Right cardiac atrium (tissue), 5 donors: ENCODE measurements around the gene TEPSIN. TPM values are rescaled to one million over a fixed set of nuclear protein-coding genes. Genes with fewer than 3 reads are reported as not detected.
A peak's percentile ranks its signal among the peaks of the same experiment; 100 is the strongest.

Experiments
- ATAC-seq, 2 donors: fragments of 200-7000 bp; cut with Tn5 transposase; one replicate each; pipeline versions ENCODE4 v1.8.0 to v1.9.1; 2020; ENCODE audit warnings: moderate library complexity in 2 of 2, mild to moderate bottlenecking in 1 of 2
- DNase-seq, 3 donors: peaks; one replicate each; pipeline ENCODE4 v3.0.0-alpha.2; 2020
- H3K27ac ChIP-seq: one replicate; pipeline ENCODE4 v1.5.1; 2013; ENCODE audit warnings: mild to moderate bottlenecking, low read length, control low read depth, moderate library complexity
- H3K27me3 ChIP-seq: one replicate; pipeline ENCODE4 v1.6.1; 2013; ENCODE audit not compliant: control insufficient read depth, insufficient read depth
- H3K4me1 ChIP-seq: one replicate; pipeline ENCODE4 v1.6.1; 2013; ENCODE audit warnings: low read length; ENCODE audit not compliant: control insufficient read depth, insufficient read depth
- H3K4me3 ChIP-seq: one replicate; pipeline ENCODE4 v1.5.1; 2013; ENCODE audit warnings: low read length, control low read depth
- H3K9me3 ChIP-seq: one replicate; pipeline ENCODE4 v1.6.1; 2013; ENCODE audit warnings: low read length; ENCODE audit not compliant: control insufficient read depth
- WGBS: extraction: QIAGEN DNeasy Blood & Tissue Kit; methylation state at CpG from one replicate; pipeline ENCODE4 v1.1.7; 2013; 5-methylcytosine and 5-hydroxymethylcytosine counted together
- intact Hi-C, 4 donors: fragments of 100-400 bp; cut with DNase I; formaldehyde crosslinking; loops; one replicate each; pipeline versions ENCODE4 v1.11.0 to v1.14.0; 2022 to 2023
- polyA plus RNA-seq: library from polyadenylated mRNA; stranded (reverse); fragments of 200-250 nt; gene quantifications from one replicate; pipeline ENCODE4 v1.2.3, GENCODE V29; 2013
- total RNA-seq, 4 donors: library from RNA; stranded (reverse); fragmentation: NEBNext Ultra II Directional; extraction: Animal tissue kit (Norgen Biotek cat#: 25700); gene quantifications; one replicate each; pipeline ENCODE4 v1.2.1, GENCODE V29; 2021
- donor health status: healthy with polysubstance abuse.
- donor health status: DM: no; HTN: yes; CAD: no.
- donor health status: DM: no; HTN: no; CAD: no.
- donor health status: DM: no; HTN: yes; CAD: no; lungs with severe emphysema.
- donor health status: DM: yes; HTN: yes; CAD: no.

Gene TEPSIN
- total and polyA plus RNA-seq, 5 donors: 12.5 to 17.7 (median 13.2) TPM

DNA sequence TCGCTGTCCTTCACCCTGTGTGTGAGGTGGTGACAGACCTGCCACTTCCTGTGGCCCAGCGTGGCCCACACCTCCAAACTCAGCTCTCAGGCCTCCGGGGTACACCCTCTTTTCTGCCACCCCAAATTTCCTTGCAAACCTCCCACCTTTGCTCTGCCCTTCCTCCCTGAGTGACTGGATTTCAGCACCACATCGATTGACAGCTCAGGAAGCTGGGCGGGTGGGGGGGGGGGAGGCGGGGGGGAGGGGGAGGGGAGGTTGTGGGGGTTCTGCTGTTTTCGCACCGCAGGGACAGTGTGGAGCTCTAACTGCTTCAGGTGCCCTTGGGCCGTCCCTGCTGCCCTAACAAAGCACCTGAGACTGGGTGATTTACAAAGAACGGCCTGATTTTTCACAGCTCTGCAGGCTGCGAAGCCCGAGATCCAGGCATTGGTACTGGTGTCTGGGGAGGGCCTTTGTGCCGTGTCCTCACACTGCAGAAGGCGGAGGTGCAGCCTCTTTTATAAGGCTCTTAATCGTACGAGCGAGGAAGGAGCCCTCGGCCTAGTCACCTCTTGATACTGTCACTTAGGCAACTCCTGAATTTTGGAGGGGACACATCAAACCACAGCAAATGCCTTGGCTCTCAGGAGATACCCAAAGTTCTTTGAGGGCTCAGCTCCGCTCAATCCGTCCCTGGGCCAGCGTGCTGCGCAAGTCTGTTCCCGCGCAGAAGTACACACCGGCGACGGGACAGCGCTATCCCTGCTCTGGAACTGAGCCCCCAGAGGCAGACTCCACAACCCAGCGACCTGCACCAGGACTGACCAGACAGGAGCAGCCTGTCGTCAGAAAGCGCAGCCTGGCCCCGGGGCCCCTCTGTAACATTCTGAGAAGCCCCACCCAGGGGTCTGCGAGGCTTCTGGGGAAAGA is 3.8 kb upstream of the TEPSIN start:
- Histone ChIP-seq H3K9me3 (no peaks in the 10 kb centered on the region), H3K4me1 (peaks cover 8% of the 10 kb centered on the region), H3K27me3 (no peaks in the 10 kb centered on the region), H3K4me3 (no peak overlapping the region), H3K27ac (no peak overlapping the region)
- WGBS: 72% methylated on average over 32 of the region's 33 CpGs
- intact Hi-C loops: loop anchor here (5.0 to 10.0 kb wide), 2 partner anchors 98 to 100 kb away; no protein-coding TSS in a partner anchor
- no peak for ATAC-seq
- peak in 2 of 3 donors; percentile 28 to 45 for DNase-seq

DNA sequence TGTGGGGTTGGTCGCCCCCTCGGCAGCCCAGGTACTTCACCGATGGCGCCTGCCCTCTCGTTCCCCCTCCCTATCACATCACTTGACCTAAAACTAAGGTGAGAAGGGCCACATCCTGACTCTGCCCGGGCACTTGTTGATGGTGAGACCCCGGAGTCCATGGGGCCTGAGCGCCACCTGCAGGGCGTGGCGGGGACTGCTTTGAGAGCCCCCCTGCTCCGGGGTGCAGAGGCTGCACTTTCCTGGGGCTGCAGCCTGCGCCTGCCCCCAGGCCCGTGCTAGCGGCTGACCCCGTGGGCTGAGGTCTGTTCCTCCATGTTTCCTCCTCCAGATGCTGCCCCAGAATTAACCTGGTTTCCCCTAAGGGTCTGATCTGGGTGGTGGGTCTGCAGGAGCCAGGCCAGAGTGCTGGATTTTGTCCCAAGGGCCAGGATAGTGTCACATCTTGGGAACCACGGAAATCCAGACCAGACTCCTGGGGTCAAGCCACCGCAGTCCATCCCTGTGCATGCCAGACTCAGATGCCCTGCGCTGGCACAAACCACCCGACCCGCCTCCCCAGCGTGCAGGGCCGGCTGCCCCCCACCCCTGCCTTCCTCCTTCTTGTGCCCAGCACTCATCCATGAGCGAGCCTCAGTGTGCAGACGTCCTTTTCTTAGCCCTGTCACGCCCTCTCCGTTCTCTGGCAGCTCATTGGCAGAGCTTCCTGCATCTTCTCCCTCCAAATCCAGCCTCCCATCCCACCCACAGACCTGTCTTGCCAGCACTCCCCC is 3.0 kb upstream of the TEPSIN start:
- DNase-seq (peak in 1 of 3 donors; percentile 74), ATAC-seq (no peak)
- no peaks in the 10 kb centered on the region for H3K27me3 ChIP-seq
- H3K27ac ChIP-seq: no peak overlapping the region
- H3K4me3 ChIP-seq: no peak overlapping the region
- WGBS: 40% methylated on average over 26 of the region's 26 CpGs
- H3K4me1 ChIP-seq: peaks cover 8% of the 10 kb centered on the region
- intact Hi-C loops: loop anchor here (5.0 to 10.0 kb wide), 2 partner anchors 97 to 100 kb away; no protein-coding TSS in a partner anchor
- H3K9me3 ChIP-seq: no peaks in the 10 kb centered on the region

DNA sequence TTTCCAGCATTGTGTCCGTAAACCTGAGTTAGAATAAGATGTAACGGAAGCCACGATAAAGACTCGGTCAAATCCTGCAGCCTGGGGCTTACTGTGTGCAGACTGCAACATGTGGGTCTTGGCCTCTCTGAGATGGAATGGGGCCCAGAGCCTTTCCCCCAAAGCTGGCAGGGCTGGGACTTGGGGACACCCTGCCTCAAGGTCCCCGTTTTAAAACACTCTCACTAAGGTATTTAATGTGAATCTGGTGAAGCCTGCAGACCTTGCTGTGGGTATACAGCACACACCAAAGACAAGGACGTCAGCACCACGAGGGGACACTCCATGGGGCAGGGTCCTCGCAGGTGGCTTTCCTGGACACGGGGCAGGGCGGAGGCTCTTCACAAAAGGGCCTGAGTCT is 2.3 kb upstream of the TEPSIN start:
- DNase-seq (no peak), ATAC-seq (no peak)
- WGBS: 87% methylated on average over 10 of the region's 10 CpGs
- Histone ChIP-seq H3K9me3 (no peaks in the 10 kb centered on the region), H3K4me1 (peaks cover 8% of the 10 kb centered on the region), H3K27me3 (no peaks in the 10 kb centered on the region), H3K27ac (no peak overlapping the region), H3K4me3 (no peak overlapping the region)
- intact Hi-C loops: loop anchor here (5.0 to 10.0 kb wide), 2 partner anchors 96 to 99 kb away; no protein-coding TSS in a partner anchor

DNA sequence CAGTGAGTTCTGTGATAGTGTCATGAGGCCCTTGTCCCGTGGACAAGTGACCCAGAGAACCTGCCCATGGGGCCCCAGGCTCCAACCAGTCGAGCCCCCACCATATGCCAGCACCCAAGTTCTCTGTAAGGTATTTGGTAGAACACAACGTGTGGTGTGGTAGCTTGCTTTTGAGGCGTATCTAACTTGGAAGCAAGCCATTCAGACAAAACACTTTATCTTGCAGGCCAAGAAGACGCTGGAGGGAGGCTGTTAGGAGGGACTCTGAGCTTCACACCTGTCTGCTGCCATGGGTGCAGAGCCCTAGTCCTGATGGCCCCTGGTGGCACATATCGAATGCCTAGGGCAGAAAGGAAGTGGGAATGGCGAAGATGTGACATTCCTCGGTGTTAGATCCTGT is 1.9 kb upstream of the TEPSIN start:
- no peaks in the 10 kb centered on the region for H3K27me3 ChIP-seq
- 71% methylated on average over 8 of the region's 8 CpGs for WGBS
- DNase-seq (no peak), ATAC-seq (no peak)
- H3K4me3 ChIP-seq: no peak overlapping the region
- intact Hi-C loops: loop anchor here (5.0 to 10.0 kb wide), 2 partner anchors 96 to 98 kb away; no protein-coding TSS in a partner anchor
- no peak overlapping the region for H3K27ac ChIP-seq
- peaks cover 8% of the 10 kb centered on the region for H3K4me1 ChIP-seq
- H3K9me3 ChIP-seq: no peaks in the 10 kb centered on the region

DNA sequence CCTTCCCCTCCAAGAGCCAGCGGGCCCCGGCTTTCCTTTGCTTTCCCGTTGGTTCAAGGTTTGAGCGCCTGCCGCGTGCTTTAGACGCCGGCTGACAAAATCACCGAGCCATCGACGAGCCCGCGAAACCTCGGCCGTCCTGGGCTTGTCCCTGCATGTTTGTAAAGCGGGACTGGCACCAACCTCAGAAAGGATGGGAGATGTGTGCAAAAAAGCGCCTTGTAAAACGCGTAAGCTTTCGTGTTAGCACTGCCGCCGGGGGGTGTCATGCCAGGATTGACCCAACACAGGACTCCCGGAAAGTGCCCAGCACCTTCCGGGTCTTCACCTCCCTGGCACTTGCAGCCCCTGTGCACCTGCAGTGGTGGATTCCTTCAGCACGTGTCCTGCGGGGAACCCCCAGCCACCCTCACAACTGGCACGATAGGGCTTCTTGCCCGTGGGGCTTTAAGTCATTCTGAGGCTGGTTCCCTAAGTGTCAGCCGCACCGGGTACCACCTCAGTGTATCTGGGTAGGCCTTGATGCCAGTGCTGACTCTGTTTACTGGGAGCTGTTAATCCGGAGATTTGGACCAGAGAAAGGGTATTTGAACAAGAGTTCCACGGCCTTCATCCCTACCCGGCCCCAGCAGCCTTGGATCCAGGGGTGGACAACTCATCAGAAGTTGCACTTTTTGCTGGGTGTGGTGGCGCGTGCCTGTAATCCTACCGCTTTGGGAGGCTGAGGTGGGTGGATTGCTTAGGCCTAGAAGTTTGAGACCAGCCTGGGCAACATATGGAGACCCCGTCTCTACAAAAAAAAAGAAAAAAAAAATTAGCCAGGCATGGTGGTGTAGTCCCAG is 1.1 kb upstream of the TEPSIN start:
- H3K27ac ChIP-seq: no peak overlapping the region
- WGBS: 19% methylated on average over 37 of the region's 37 CpGs
- peaks cover 8% of the 10 kb centered on the region for H3K4me1 ChIP-seq
- H3K27me3 ChIP-seq: no peaks in the 10 kb centered on the region
- no peak for ATAC-seq
- peak overlapping the region; percentile 60 for H3K4me3 ChIP-seq
- intact Hi-C loops: loop anchor here (5.0 to 10.0 kb wide), 2 partner anchors 95 to 98 kb away; no protein-coding TSS in a partner anchor
- peak in 1 of 3 donors; percentile 57 for DNase-seq
- H3K9me3 ChIP-seq: no peaks in the 10 kb centered on the region

DNA sequence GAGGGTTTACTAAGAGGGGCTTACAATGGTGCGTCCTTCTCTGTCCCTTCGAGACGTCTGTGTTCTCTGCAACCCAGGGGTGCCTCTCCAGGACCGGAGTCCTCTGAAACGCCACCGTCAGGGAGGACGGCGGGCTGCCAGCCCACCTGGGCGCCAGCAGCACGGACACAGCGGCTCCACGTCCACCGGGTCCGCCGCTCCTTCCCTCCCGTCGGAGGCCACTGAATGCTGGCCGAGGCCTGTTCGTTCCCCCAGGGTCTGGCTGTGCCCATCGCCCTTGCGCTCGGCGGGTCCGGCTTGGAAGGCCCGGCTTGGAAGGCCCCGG is 403 bp downstream of the TEPSIN start:
- under 1% methylated on average over 26 of the region's 26 CpGs for WGBS
- ATAC-seq (no peak), DNase-seq (no peak)
- Histone ChIP-seq H3K9me3 (no peaks in the 10 kb centered on the region), H3K27me3 (no peaks in the 10 kb centered on the region), H3K4me1 (peaks cover 8% of the 10 kb centered on the region), H3K27ac (no peak overlapping the region), H3K4me3 (peak overlapping the region; percentile 79)
- intact Hi-C loops: no loop called here

DNA sequence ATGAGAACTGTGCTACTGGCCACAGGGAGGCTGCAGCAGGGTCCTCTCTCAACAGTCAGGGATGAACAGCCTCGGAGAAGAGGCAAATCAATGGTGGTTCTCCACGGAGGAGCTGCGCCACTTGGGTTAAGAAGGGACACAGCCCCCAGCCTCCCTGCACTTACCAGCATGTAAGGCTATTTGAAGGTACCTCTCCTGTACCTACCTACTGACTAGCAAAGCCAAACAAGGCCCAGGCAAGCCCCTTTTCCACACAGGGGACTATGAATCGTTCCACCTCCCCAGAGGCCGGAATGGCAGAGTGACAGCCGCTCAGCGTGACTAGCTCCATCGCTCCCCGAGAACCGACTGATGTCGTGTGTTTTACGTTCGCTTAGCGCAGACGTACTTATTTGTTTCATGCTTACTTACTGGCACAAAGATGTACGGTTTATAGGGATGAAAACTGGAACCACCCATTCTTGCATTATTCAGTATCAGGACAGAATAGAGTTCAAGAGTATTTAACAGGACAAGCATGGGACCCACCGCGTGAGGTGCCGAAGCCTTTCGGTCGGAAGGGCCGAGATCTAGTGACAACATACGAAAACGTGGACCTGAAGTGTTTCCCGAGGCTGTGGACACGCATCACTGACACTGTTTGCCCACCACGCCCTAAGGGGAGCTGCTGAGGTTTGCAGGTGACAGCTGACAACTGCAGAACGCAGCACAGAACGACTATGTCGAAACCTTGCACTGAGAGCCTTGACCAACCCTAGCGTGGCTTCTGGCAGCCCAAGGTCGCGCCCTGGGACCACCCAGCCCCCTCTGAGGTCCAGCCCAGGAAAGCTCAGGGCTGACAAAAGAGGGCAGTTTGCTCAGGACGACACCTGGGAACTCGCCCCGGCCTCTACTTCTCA is 1.0 kb downstream of the TEPSIN start:
- Histone ChIP-seq H3K9me3 (no peaks in the 10 kb centered on the region), H3K4me3 (peak overlapping the region; percentile 79), H3K27ac (no peak overlapping the region), H3K27me3 (no peaks in the 10 kb centered on the region), H3K4me1 (peaks cover 8% of the 10 kb centered on the region)
- 55% methylated on average over 36 of the region's 36 CpGs for WGBS
- no peak for ATAC-seq
- DNase-seq: peak; percentile 6 to 57 (median 50)
- intact Hi-C loops: no loop called here

DNA sequence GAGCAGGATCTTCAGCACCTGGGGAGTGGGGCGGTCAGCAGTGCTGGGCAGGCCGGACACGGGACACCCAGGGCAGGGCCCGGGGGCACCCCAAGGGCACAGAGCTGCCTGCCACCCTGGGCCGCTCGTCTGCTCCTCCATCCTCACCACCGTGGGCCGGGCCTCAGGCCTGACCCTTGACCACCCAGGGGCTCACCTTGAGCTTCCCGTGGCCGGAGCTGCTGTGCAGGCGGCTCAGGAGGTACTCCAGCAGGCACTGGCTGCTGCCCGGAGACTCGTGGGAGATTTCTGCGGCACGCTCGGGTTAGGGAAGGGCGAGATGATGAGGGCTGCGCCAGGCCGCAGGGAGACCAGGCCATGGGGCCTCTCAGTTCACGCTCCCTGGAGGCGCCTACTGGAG is 2.1 kb downstream of the TEPSIN start:
- WGBS: 91% methylated on average over 21 of the region's 21 CpGs
- Histone ChIP-seq H3K27ac (no peak overlapping the region), H3K9me3 (no peaks in the 10 kb centered on the region), H3K27me3 (no peaks in the 10 kb centered on the region), H3K4me1 (peaks cover 8% of the 10 kb centered on the region), H3K4me3 (no peak overlapping the region)
- no peak for ATAC-seq
- intact Hi-C loops: no loop called here
- DNase-seq: peak; percentile 19 to 66 (median 47)

DNA sequence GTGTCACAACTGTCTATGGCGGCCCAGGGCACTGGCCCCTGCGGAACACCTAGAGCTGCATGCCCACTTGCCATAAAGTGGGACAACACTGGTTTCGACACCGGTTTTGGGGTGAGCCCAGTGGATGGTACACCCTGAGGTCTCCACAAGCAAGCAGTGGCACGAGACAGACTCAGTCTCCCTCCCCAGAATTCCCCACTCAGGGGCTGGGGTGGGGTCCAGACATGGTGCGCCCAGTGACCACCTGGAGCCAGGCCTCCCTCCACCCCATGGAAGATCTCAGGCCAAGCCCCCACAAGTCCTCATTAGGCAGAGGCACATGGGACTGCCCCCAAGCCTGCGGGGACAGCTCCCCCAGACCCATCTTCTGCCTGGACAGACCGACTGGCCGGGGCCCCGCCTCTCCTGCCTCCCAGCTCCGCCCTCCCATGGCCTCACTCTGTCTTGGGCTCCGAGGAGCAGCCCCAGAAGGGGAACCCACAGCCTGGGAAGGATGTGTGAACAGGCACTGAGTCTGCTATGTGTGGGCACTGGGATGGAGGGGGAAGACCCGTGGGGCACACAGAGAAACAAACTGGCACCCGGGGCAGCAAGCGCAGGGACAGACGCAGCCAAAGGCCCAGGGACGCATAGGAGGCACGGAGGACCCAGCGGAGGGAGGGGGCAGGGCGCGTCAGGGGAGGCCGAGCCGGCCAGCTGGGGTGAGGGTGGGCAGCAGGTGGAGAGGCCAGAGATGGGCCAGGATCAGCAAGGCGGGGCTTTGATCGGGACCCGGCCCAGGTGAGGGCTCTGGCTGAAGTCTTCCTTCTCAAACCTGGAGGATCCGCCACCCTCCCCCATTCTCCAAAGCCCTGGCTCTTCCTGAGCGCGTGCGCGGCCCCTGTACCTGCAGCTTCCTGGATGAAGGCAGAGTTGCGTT is 2.8 kb downstream of the TEPSIN start:
- Histone ChIP-seq H3K9me3 (no peaks in the 10 kb centered on the region), H3K27me3 (no peaks in the 10 kb centered on the region), H3K4me1 (peaks cover 8% of the 10 kb centered on the region), H3K27ac (no peak overlapping the region), H3K4me3 (no peak overlapping the region)
- DNase-seq (peak; percentile 12 to 55 (median 43)), ATAC-seq (no peak)
- WGBS: 90% methylated on average over 32 of the region's 32 CpGs
- intact Hi-C loops: no loop called here
